H1 (cell line): ENCODE results near the gene EEF1A2. TPM values are rescaled to one million over a fixed set of nuclear protein-coding genes. Genes with fewer than 3 reads are reported as not detected.

Experiments
- CTCF ChIP-seq, 3 experiments: IDR thresholded peaks; 1 replicate in 2 of 3; 2 replicates in 1 of 3; pipeline versions ENCODE4 v1.5.1 to v1.6.1; 2011; ENCODE audit warnings: low read length in 3 of 3, mild to moderate bottlenecking in 3 of 3, inconsistent platforms in 2 of 3, low read depth in 1 of 3, moderate library complexity in 1 of 3; ENCODE audit not compliant: insufficient read depth in 1 of 3; ENCODE audit errors: control extremely low read depth in 1 of 3
- polyA plus RNA-seq, 7 experiments: library from polyadenylated mRNA; depleted of rRNA in 3 of 7; stranded (reverse) in 5 of 7; unstranded in 2 of 7; fragments of >200 nt in 5 of 7; fragments of 200-250 nt in 2 of 7; gene quantifications; 1 replicate in 5 of 7; 2 replicates in 1 of 7; 4 replicates in 1 of 7; pipeline versions ENCODE4 v1.2.1 to v1.2.3, GENCODE V29; 2011 to 2013; ENCODE audit warnings: missing spikeins in 2 of 7, mixed read lengths in 2 of 7
- total RNA-seq: library from RNA; stranded (reverse); fragmentation: NEBNext Ultra II Directional; extraction: Animal tissue kit (Norgen Biotek cat#: 25700); gene quantifications from 2 replicates; pipeline ENCODE4 v1.2.1, GENCODE V29; 2021

The EEF1A2 gene
- total and polyA plus RNA-seq, 2 of the 8 experiments (the other 6 are each of a cell fraction or from before 2014, with no cell fraction given) = 7.4 to 25.8 TPM

- TF ChIP-seq CTCF (IDR thresholded peaks at IDR 0.05; ENCODE audit: control extremely low read depth in 1 of 3, insufficient read depth in 1 of 3, low read depth in 1 of 3, low read length in 3 of 3) = peak in 1 of 3 experiments; percentile 9; a peak in 1 of 4 replicates
Observed at GRCh38 chr20:63518946-63519667, 20.2 kb upstream of the EEF1A2 start (continued).
